ENCODE results near the gene RBBP8NL.

Gene RBBP8NL

GRCh38 chr20:62408055-62408454 lies 19.3 kb downstream of the RBBP8NL start:
- DNase-seq (ENCODE audit: low read depth), result no peak

GRCh38 chr20:62407221-62407992 lies 19.9 kb downstream of the RBBP8NL start, which contains the start of gene CABLES2:
TSS of gene CABLES2 (minus strand) at chr20:62407285. CDS start at chr20:62407276, 9 bp downstream.
- DNase-seq (ENCODE audit: low read depth), result peak; percentile 85

- DNase-seq (ENCODE audit: low read depth), result no peak
These were observed 20.6 kb downstream of the RBBP8NL start for GRCh38 chr20:62406635-62407176.

- no peak for DNase-seq (ENCODE audit: low read depth)
These were observed 21.3 kb downstream of the RBBP8NL start for GRCh38 chr20:62405981-62406513.

- DNase-seq (ENCODE audit: low read depth), result no peak
These were observed 22.0 kb downstream of the RBBP8NL start for GRCh38 chr20:62405108-62405980.

- no peak for DNase-seq (ENCODE audit: low read depth)
These were observed 22.6 kb downstream of the RBBP8NL start for GRCh38 chr20:62404761-62405107.

GRCh38 chr20:62404112-62404665 lies 23.1 kb downstream of the RBBP8NL start:
- no peak for DNase-seq (ENCODE audit: low read depth)

- DNase-seq (ENCODE audit: low read depth), result no peak
These were observed 24.0 kb downstream of the RBBP8NL start for GRCh38 chr20:62403331-62403730.

GRCh38 chr20:62402456-62403150 lies 24.7 kb downstream of the RBBP8NL start:
- DNase-seq (ENCODE audit: low read depth), result no peak

GRCh38 chr20:62401331-62401779 lies 26.0 kb downstream of the RBBP8NL start:
- DNase-seq (ENCODE audit: low read depth), result no peak

GRCh38 chr20:62400541-62400940 lies 26.8 kb downstream of the RBBP8NL start:
- DNase-seq (ENCODE audit: low read depth), result no peak

- DNase-seq (ENCODE audit: low read depth), result no peak
These were observed 27.3 kb downstream of the RBBP8NL start for GRCh38 chr20:62400021-62400420.

- DNase-seq (ENCODE audit: low read depth), result no peak
These were observed 29.1 kb downstream of the RBBP8NL start for GRCh38 chr20:62398120-62398821.

- no peak for DNase-seq (ENCODE audit: low read depth)
These were observed 30.7 kb downstream of the RBBP8NL start for GRCh38 chr20:62396367-62397239.

- no peak for DNase-seq (ENCODE audit: low read depth)
These were observed 31.8 kb downstream of the RBBP8NL start for GRCh38 chr20:62395311-62396242.

GRCh38 chr20:62394248-62395245 lies 32.8 kb downstream of the RBBP8NL start:
- no peak for DNase-seq (ENCODE audit: low read depth)

- no peak for DNase-seq (ENCODE audit: low read depth)
These were observed 33.5 kb downstream of the RBBP8NL start for GRCh38 chr20:62393830-62394229.

GRCh38 chr20:62393335-62393665 lies 34.0 kb downstream of the RBBP8NL start:
- no peak for DNase-seq (ENCODE audit: low read depth)
